CD4-positive, CD25-positive, alpha-beta regulatory T cell (primary cell): ENCODE results near the gene NCOA5. TPM values are rescaled to one million over a fixed set of nuclear protein-coding genes. Genes with fewer than 3 reads are reported as not detected.

Experiments used
- ATAC-seq, 2 donors: fragments of 150-1000 bp; cut with Tn5 transposase; one replicate each; pipeline ENCODE4 v1.10.0; 2021; ENCODE audit warnings: low read depth in 2 of 2, moderate number of reproducible peaks in 2 of 2, moderate library complexity in 1 of 2
- DNase-seq, 3 donors: peaks; one replicate each; pipeline versions ENCODE4 v3.0.0 to v3.0.0-alpha.2; 2012 to 2022; ENCODE audit warnings: mixed read lengths in 1 of 3
- H3K27ac ChIP-seq: one replicate; pipeline ENCODE4 v1.7.0; 2013; ENCODE audit warnings: mild to moderate bottlenecking, low read length; ENCODE audit not compliant: insufficient read depth, poor library complexity, severe bottlenecking
- H3K27me3 ChIP-seq: one replicate; pipeline ENCODE4 v1.7.0; 2013; ENCODE audit warnings: low read length; ENCODE audit not compliant: control insufficient read depth, insufficient read depth
- H3K36me3 ChIP-seq: one replicate; pipeline ENCODE4 v1.7.0; 2013; ENCODE audit warnings: mild to moderate bottlenecking, low read length, moderate library complexity; ENCODE audit not compliant: control insufficient read depth, insufficient read depth
- H3K4me1 ChIP-seq: 2 replicates; pipeline ENCODE4 v1.7.0; 2013; ENCODE audit warnings: mild to moderate bottlenecking, low read length; ENCODE audit not compliant: insufficient read depth, control insufficient read depth, poor library complexity, severe bottlenecking
- H3K4me3 ChIP-seq: one replicate; pipeline ENCODE4 v1.7.0; 2013; ENCODE audit warnings: low read depth, mild to moderate bottlenecking, low read length, moderate library complexity
- H3K9me3 ChIP-seq, 2 experiments: 1 replicate in 1 of 2; 2 replicates in 1 of 2; pipeline ENCODE4 v1.7.0; 2013; ENCODE audit warnings: low read length in 2 of 2, mild to moderate bottlenecking in 1 of 2, moderate library complexity in 1 of 2; ENCODE audit not compliant: control insufficient read depth in 2 of 2
- H3K27ac Mint-ChIP-seq, 3 donors: one replicate each; pipeline ENCODE4 v1.8.0; 2020 to 2022; ENCODE audit warnings: mild to moderate bottlenecking in 3 of 3, mixed read lengths in 3 of 3, moderate library complexity in 2 of 3
- H3K27me3 Mint-ChIP-seq: one replicate; pipeline ENCODE4 v1.8.0; 2022; ENCODE audit warnings: mild to moderate bottlenecking, mixed read lengths
- H3K36me3 Mint-ChIP-seq: one replicate; pipeline ENCODE4 v1.8.0; 2020; ENCODE audit warnings: mixed read lengths
- H3K4me1 Mint-ChIP-seq, 4 donors: one replicate each; pipeline ENCODE4 v1.8.0; 2020 to 2022; ENCODE audit warnings: mixed read lengths in 4 of 4, mild to moderate bottlenecking in 1 of 4
- H3K4me3 Mint-ChIP-seq, 4 donors: one replicate each; pipeline ENCODE4 v1.8.0; 2020 to 2022; ENCODE audit warnings: mild to moderate bottlenecking in 4 of 4, mixed read lengths in 4 of 4, moderate library complexity in 3 of 4
- H3K9me3 Mint-ChIP-seq, 7 donors: one replicate each; pipeline ENCODE4 v1.8.0; 2020 to 2022; ENCODE audit warnings: mixed read lengths in 7 of 7, mild to moderate bottlenecking in 3 of 7, moderate library complexity in 2 of 7
- polyA plus RNA-seq, 4 donors: library from polyadenylated mRNA; unstranded; fragments of 300-500 nt; fragmentation: Illumina TruSeq; gene quantifications; one replicate each; pipeline ENCODE4 v1.2.3, GENCODE V29; 2021
- total RNA-seq: library from RNA; stranded (reverse); gene quantifications from one replicate; pipeline ENCODE4 v1.2.3, GENCODE V29; 2022

Gene NCOA5
- total and polyA plus RNA-seq, 5 donors from 2014 or later = 20.1 to 38.5 (median 31.2) TPM

DNA sequence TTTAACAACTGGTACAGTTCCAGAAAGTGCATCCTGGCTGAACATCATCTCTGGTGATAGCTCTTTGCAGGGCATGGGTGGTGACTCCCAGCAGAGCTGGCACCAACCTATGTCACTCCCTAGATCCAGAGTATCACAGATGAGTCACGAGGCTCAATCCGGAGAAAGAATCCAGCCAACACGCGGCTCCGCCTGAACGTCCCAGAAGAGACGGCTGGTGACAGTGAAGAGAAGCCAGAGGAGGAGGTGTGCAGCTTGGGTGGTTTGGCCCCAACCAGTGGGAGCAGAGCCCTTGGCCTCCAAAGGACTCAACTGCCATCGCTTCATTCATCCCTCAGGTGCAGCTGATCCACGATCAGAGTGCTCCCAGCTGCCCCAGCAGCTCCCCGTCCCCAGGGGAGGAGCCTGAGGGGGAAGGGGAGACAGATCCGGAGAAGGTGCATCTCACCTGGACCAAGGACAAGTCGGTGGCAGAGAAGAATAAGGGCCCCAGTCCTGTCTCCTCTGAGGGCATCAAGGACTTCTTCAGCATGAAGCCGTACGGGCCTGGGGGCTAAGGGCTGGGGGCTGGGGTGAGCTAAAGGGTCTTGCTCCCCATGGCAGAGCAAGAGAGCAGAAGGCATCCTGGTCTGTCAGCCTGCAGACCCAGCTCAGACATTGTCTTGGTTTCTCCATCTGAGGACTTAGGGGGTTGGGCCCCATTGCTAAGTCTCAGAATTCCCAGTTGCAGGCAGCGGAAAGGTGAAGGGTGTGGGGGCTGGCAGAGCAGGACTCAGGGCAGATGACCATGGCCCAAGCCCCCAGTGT is 33.5 kb downstream of the NCOA5 start:
- Mint-ChIP-seq H3K4me3 (peak overlapping the region in 1 of 4 donors; percentile 22), H3K4me1 (peaks cover 14 to 38% (median 23%) of the 10 kb centered on the region in 4 donors), H3K27ac (no peak overlapping the region), H3K27me3 (peaks cover 27% of the 10 kb centered on the region), H3K36me3 (peaks cover 12% of the 10 kb centered on the region), H3K9me3 (no peaks in the 10 kb centered on the region)
- no peak overlapping the region for H3K27ac ChIP-seq
- DNase-seq (no peak), ATAC-seq (no peak)
- no peak overlapping the region for H3K4me3 ChIP-seq
- peaks cover 39% of the 10 kb centered on the region for H3K4me1 ChIP-seq
- no peaks in the 10 kb centered on the region for H3K9me3 ChIP-seq
- peaks cover 4% of the 10 kb centered on the region for H3K27me3 ChIP-seq
- H3K36me3 ChIP-seq = peaks cover 4% of the 10 kb centered on the region

DNA sequence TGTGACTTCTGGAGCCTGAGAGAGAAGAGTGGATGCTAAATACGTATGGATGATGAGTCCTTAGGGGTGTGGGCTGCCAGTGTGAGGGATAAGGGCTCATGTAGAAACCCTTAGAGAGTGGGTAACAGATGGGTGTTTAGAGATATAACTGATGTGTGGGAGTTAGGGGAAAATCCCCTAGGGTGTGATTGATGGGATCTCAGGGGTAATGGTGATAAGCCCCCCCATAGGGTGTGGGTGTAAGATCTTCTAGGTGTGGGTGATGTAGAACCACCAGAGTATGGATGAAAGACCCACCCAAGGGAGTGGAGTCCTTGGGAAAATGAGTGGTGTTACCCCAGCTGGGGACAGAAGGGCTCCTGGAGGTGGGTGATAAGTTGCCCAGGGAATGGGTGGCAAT is 34.5 kb downstream of the NCOA5 start:
- Mint-ChIP-seq H3K9me3 (peaks cover 0 to 1% (median 0%) of the 10 kb centered on the region in 7 donors), H3K4me3 (peak overlapping the region in 1 of 4 donors; percentile 33), H3K4me1 (peaks cover 7 to 29% (median 14%) of the 10 kb centered on the region in 4 donors), H3K27ac (peak overlapping the region in 1 of 3 donors; percentile 4), H3K36me3 (peaks cover 4% of the 10 kb centered on the region), H3K27me3 (peaks cover 27% of the 10 kb centered on the region)
- ATAC-seq = no peak
- Histone ChIP-seq H3K9me3 (no peaks in the 10 kb centered on the region), H3K27ac (no peak overlapping the region), H3K4me3 (no peak overlapping the region), H3K27me3 (peaks cover 4% of the 10 kb centered on the region), H3K4me1 (peaks cover 29% of the 10 kb centered on the region), H3K36me3 (peaks cover 1% of the 10 kb centered on the region)
- no peak for DNase-seq

DNA sequence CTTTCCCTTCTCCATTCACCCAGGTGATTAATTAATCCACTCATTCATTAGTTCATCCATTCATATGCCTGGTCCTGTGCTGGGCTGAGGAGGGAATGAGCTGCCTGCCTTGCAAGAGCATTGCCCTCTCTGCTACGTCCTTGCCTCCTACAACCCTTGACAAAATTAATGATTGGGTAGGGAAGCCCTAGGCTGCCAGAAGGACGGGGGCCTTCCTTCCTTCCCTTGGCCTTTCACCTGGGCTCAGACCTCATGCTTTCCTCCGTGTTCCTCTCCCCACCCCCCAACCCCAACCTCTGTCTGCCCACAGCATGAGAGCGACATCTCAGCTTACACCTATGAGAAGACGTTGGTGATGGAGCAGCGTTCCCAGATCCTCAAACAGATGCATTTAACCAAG is 35.2 kb downstream of the NCOA5 start:
- H3K9me3 Mint-ChIP-seq = peaks cover 0 to 1% (median 0%) of the 10 kb centered on the region in 7 donors
- Histone ChIP-seq H3K27me3 (peaks cover 3% of the 10 kb centered on the region), H3K36me3 (no peaks in the 10 kb centered on the region), H3K4me1 (peaks cover 22% of the 10 kb centered on the region), H3K9me3 (no peaks in the 10 kb centered on the region), H3K4me3 (no peak overlapping the region), H3K27ac (no peak overlapping the region)
- ATAC-seq = no peak
- no peak overlapping the region for H3K4me3 Mint-ChIP-seq
- H3K27me3 Mint-ChIP-seq = peaks cover 22% of the 10 kb centered on the region
- peaks cover under 1 to 22% (median 8%) of the 10 kb centered on the region in 4 donors for H3K4me1 Mint-ChIP-seq
- no peak overlapping the region for H3K27ac Mint-ChIP-seq
- DNase-seq = no peak
- no peaks in the 10 kb centered on the region for H3K36me3 Mint-ChIP-seq

DNA sequence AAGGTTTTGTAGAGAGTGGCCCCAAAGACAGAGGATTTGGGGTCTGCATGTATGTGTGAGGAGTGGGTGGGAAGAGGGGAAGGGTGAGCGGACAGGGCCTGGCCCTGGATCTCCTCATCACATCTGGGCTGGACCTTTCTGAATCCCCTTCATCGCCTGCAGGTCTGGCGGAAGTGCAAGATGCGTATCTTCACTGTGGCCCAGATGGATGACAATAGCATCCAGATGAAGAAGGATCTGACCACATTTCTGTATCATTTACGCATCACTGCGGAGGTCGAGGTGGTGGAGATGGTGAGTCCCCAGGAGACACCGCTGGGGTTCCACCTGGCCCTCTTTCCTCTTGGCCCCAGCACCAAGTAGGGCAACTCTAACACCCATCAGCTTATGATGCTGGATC is 36.3 kb downstream of the NCOA5 start:
- no peak for DNase-seq
- H3K4me1 ChIP-seq = peaks cover 10% of the 10 kb centered on the region
- Mint-ChIP-seq H3K4me3 (no peak overlapping the region), H3K36me3 (no peaks in the 10 kb centered on the region), H3K27me3 (peaks cover 22% of the 10 kb centered on the region), H3K4me1 (peaks cover 0 to 11% (median 2%) of the 10 kb centered on the region in 4 donors), H3K27ac (no peak overlapping the region), H3K9me3 (peaks cover 0 to 1% (median 0%) of the 10 kb centered on the region in 7 donors)
- H3K27me3 ChIP-seq = peaks cover 2% of the 10 kb centered on the region
- H3K36me3 ChIP-seq = no peaks in the 10 kb centered on the region
- no peak for ATAC-seq
- H3K4me3 ChIP-seq = no peak overlapping the region
- H3K27ac ChIP-seq = no peak overlapping the region
- H3K9me3 ChIP-seq = no peaks in the 10 kb centered on the region

DNA sequence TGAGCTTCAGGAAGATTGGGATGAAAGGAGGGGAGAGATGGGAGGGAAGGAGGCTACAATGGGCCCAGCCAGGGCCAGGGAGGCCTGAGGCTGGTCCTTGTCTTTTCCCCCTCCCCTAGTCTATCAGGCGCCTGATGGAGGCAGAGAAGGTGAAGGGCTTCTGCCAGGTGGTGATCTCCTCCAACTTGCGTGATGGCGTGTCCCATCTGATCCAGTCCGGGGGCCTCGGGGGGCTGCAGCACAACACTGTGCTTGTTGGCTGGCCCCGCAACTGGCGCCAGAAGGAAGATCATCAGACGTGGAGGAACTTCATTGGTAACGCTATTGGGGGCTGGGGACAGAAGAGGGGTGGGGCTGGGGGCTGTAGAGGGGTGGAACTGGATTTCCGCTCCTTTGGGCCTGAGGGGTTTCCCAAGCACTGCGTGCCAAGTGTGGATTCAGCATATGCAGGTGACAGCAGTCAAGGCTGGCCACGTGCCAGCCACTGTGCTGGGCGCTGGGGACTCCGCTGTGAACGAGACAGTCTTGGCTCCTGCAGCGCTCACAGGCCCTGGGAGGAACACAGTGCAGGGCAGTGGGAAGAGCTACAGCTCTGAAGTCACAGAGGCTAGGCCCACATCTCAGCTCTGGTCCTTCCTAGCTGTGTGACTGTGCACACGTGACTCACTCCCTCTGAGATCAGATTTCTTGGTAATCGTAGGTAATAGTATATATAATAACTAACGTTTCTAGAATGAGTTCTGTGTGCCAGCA is 38.0 kb downstream of the NCOA5 start:
- ATAC-seq (no peak), DNase-seq (no peak)
- Mint-ChIP-seq H3K36me3 (no peaks in the 10 kb centered on the region), H3K4me1 (peaks cover 0 to 3% (median 0%) of the 10 kb centered on the region in 4 donors), H3K27me3 (peaks cover 17% of the 10 kb centered on the region), H3K27ac (peak overlapping the region in 1 of 3 donors; percentile 2), H3K4me3 (no peak overlapping the region), H3K9me3 (peaks cover 0 to 1% (median 0%) of the 10 kb centered on the region in 7 donors)
- Histone ChIP-seq H3K27ac (no peak overlapping the region), H3K36me3 (no peaks in the 10 kb centered on the region), H3K4me3 (no peak overlapping the region), H3K4me1 (no peaks in the 10 kb centered on the region), H3K9me3 (no peaks in the 10 kb centered on the region), H3K27me3 (peaks cover 1% of the 10 kb centered on the region)

DNA sequence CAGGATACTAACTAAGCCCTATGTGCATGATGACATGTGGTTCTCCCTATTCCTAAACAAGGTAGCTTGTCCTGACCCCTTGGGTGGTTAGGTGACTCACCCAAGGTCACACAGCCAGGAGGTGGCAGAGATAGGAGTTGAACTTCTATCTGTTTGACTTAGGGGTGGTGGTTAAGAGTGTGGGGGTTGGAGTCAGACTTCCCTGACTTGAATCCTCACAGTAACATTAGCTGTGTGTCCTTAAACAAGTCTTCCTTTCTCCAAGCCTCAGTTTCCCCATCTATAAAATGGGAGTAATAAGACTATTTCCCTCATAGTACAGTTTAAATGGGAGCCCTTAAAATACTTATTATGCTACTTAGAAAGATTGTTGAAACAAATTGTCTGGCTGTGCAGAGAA is 38.9 kb downstream of the NCOA5 start:
- no peaks in the 10 kb centered on the region for H3K36me3 Mint-ChIP-seq
- no peaks in the 10 kb centered on the region for H3K9me3 ChIP-seq
- H3K4me1 ChIP-seq = no peaks in the 10 kb centered on the region
- H3K4me1 Mint-ChIP-seq = no peaks in the 10 kb centered on the region
- peaks cover 0 to 2% (median 0%) of the 10 kb centered on the region in 7 donors for H3K9me3 Mint-ChIP-seq
- H3K36me3 ChIP-seq = no peaks in the 10 kb centered on the region
- DNase-seq = no peak
- no peak overlapping the region for H3K4me3 Mint-ChIP-seq
- H3K27ac ChIP-seq = no peak overlapping the region
- ATAC-seq = no peak
- peaks cover 13% of the 10 kb centered on the region for H3K27me3 Mint-ChIP-seq
- H3K27ac Mint-ChIP-seq = no peak overlapping the region
- H3K27me3 ChIP-seq = no peaks in the 10 kb centered on the region
- H3K4me3 ChIP-seq = no peak overlapping the region

DNA sequence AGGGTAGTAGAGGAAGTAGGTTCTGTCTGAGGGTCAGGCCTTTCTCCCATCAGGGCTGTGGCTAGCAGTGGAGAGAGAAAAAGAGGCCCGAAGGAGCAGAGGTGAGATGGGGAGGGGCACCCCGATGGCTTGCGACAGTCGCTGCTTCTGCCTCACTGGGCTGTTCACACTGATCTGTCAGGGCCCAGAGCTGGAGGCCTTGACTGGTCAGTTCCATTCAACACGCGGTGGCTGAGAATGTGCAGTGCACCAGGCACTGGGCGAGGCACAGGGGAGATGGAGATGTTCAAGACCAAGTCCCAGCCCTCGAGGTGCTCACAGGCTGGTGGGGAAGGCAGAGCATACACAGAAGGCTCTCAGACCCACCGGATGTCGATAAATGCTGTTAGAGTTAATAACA is 39.3 kb downstream of the NCOA5 start:
- H3K27ac ChIP-seq = no peak overlapping the region
- Mint-ChIP-seq H3K27ac (no peak overlapping the region), H3K4me1 (no peaks in the 10 kb centered on the region), H3K9me3 (peaks cover 0 to 2% (median 0%) of the 10 kb centered on the region in 7 donors), H3K36me3 (no peaks in the 10 kb centered on the region), H3K27me3 (peaks cover 11% of the 10 kb centered on the region), H3K4me3 (no peak overlapping the region)
- H3K4me1 ChIP-seq = no peaks in the 10 kb centered on the region
- no peaks in the 10 kb centered on the region for H3K9me3 ChIP-seq
- DNase-seq (no peak), ATAC-seq (no peak)
- H3K27me3 ChIP-seq = no peaks in the 10 kb centered on the region
- no peak overlapping the region for H3K4me3 ChIP-seq
- H3K36me3 ChIP-seq = no peaks in the 10 kb centered on the region
